Ishikawa (cell line): ENCODE measurements around the gene GPC1.

ENCODE experiments used
- CEBPB ChIP-seq: IDR thresholded peaks from 2 replicates; pipeline ENCODE4 v1.6.1; 2012
- CREB1 ChIP-seq: IDR thresholded peaks from 2 replicates; pipeline ENCODE4 v1.6.1; 2012; ENCODE audit warnings: low read depth
- EGR1 ChIP-seq: IDR thresholded peaks from 2 replicates; pipeline ENCODE4 v1.6.1; 2012
- EP300 ChIP-seq: IDR thresholded peaks from 2 replicates; pipeline ENCODE4 v1.6.1; 2012; ENCODE audit warnings: borderline replicate concordance
- FOXM1 ChIP-seq: IDR thresholded peaks from 2 replicates; pipeline ENCODE4 v1.6.1; 2012; ENCODE audit warnings: low read depth, borderline replicate concordance
- MAX ChIP-seq: IDR thresholded peaks from 2 replicates; pipeline ENCODE4 v1.6.1; 2012
- NFIC ChIP-seq: IDR thresholded peaks from 2 replicates; pipeline ENCODE4 v1.6.1; 2012
- RAD21 ChIP-seq: IDR thresholded peaks from 2 replicates; pipeline ENCODE4 v1.6.1; 2012; ENCODE audit warnings: low read depth
- TAF1 ChIP-seq: IDR thresholded peaks from 2 replicates; pipeline ENCODE4 v1.6.1; 2012; ENCODE audit warnings: low read depth, mild to moderate bottlenecking
- TCF12 ChIP-seq: IDR thresholded peaks from 2 replicates; pipeline ENCODE4 v1.6.1; 2012; ENCODE audit warnings: low read depth
- TEAD4 ChIP-seq: IDR thresholded peaks from 2 replicates; pipeline ENCODE4 v1.6.1; 2012
- YY1 ChIP-seq: IDR thresholded peaks from 2 replicates; pipeline ENCODE4 v1.6.1; 2012; ENCODE audit warnings: low read depth
- ZBTB7A ChIP-seq: IDR thresholded peaks from 2 replicates; pipeline ENCODE4 v1.6.1; 2012; ENCODE audit warnings: low read depth
- TF ChIP-seq, protein P1 (sequence below): IDR thresholded peaks from 2 replicates; pipeline ENCODE4 v1.6.1; 2012; ENCODE audit warnings: low read depth, mild to moderate bottlenecking
- TF ChIP-seq, protein P2 (sequence below): IDR thresholded peaks from 2 replicates; pipeline ENCODE4 v1.6.1; 2012

The GPC1 gene

GRCh38 chr2:240395896-240396622 is 39.4 kb upstream of the GPC1 start:
- no peak for TF ChIP-seq CREB1
- TF ChIP-seq, protein P1, sequence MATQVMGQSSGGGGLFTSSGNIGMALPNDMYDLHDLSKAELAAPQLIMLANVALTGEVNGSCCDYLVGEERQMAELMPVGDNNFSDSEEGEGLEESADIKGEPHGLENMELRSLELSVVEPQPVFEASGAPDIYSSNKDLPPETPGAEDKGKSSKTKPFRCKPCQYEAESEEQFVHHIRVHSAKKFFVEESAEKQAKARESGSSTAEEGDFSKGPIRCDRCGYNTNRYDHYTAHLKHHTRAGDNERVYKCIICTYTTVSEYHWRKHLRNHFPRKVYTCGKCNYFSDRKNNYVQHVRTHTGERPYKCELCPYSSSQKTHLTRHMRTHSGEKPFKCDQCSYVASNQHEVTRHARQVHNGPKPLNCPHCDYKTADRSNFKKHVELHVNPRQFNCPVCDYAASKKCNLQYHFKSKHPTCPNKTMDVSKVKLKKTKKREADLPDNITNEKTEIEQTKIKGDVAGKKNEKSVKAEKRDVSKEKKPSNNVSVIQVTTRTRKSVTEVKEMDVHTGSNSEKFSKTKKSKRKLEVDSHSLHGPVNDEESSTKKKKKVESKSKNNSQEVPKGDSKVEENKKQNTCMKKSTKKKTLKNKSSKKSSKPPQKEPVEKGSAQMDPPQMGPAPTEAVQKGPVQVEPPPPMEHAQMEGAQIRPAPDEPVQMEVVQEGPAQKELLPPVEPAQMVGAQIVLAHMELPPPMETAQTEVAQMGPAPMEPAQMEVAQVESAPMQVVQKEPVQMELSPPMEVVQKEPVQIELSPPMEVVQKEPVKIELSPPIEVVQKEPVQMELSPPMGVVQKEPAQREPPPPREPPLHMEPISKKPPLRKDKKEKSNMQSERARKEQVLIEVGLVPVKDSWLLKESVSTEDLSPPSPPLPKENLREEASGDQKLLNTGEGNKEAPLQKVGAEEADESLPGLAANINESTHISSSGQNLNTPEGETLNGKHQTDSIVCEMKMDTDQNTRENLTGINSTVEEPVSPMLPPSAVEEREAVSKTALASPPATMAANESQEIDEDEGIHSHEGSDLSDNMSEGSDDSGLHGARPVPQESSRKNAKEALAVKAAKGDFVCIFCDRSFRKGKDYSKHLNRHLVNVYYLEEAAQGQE, result no peak
- TF ChIP-seq CEBPB, result no peak
- no peak for TF ChIP-seq TEAD4
- no peak for TF ChIP-seq ZBTB7A
- TF ChIP-seq EP300, result no peak
- no peak for TF ChIP-seq NFIC
- TF ChIP-seq EGR1, result no peak

DNA sequence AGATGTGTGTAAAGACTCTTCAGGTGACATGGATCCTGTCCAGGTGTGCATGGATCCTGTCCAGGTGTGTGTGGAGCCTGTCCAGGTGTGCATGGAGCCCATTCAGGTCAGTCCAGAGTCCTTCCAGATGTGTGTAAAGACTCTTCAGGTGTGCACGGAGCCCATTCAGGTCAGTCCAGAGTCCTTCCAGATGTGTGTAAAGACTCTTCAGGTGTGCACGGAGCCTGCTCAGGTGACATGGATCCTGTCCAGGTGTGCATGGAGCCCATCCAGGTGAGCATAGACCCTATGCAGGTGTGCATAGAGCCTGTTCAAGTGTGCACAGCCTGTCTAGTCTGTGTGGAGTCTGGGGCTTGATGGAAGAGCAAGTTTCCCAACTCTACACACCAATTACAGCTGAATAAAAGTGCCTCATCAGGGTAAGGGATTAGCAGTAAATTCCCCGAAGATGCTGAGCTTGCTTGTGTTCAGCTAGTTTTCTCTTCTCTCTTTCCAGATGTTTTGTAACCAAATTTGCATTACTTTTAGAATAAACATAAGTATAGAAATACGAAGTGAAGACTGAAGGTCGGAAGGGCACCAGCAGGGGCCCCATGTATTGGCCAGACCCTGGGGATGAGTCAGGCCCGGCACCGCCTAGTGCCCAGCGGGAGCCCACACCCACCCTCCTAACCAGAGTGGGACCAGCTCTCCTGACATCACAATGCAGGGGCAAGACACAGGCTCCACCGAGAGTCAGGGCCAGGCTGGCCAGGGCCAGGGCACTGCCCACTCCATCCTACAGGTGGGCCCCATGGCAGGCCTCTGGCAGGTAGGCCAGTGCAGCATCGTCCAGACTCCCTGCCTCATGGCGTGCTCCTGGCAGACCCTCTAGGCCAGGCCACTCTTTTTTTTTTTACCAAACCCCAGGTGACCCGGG is 38.6 kb upstream of the GPC1 start:
- TF ChIP-seq, protein P1, result no peak
- TF ChIP-seq NFIC, result no peak
- TF ChIP-seq TCF12, result no peak
- no peak for TF ChIP-seq MAX
- TF ChIP-seq, protein P2, sequence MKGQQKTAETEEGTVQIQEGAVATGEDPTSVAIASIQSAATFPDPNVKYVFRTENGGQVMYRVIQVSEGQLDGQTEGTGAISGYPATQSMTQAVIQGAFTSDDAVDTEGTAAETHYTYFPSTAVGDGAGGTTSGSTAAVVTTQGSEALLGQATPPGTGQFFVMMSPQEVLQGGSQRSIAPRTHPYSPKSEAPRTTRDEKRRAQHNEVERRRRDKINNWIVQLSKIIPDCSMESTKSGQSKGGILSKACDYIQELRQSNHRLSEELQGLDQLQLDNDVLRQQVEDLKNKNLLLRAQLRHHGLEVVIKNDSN, result no peak
- TF ChIP-seq EGR1, result no peak
- no peak for TF ChIP-seq EP300
- TF ChIP-seq TAF1, result no peak
- no peak for TF ChIP-seq TEAD4
- no peak for TF ChIP-seq YY1
- no peak for TF ChIP-seq CEBPB
- TF ChIP-seq CREB1, result no peak
- no peak for TF ChIP-seq RAD21
- TF ChIP-seq FOXM1, result no peak
- TF ChIP-seq ZBTB7A, result no peak

DNA sequence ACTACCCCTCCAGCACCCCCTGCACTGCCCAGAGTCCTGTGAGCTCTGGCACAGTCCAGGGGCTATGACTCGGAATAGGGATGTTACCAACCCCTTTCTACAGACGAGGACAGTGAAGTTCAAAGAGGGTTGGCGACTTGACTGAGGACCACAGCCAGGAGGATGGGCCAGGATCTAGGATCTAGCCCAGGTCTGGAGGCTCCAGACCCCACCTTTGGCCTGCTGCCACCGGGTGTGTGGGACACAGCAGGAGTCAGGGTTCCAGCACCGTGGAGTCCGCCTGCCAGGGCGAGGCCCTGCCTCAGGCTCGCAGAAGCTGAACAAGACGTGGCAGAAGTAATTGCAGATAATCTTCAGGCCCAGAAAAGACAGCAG is 37.9 kb upstream of the GPC1 start:
- TF ChIP-seq ZBTB7A (no peak), NFIC (peak; percentile 37; the same call in 1 of the 2 replicates), TEAD4 (no peak), CEBPB (no peak)

GRCh38 chr2:240397924-240398645 is 37.4 kb upstream of the GPC1 start:
- TF ChIP-seq, protein P1, result no peak
- TF ChIP-seq EGR1 (no peak), MAX (no peak), CEBPB (no peak), RAD21 (no peak), TCF12 (no peak), EP300 (no peak), TEAD4 (no peak), CREB1 (no peak), NFIC (no peak), FOXM1 (no peak), YY1 (no peak), ZBTB7A (no peak), TAF1 (no peak)
- TF ChIP-seq, protein P2, result no peak
